SK-N-SH treated with all-trans-retinoic acid at 6 μM for 48 hours (cell line): Measurements from ENCODE around the gene PHYHD1.

Experiments used
- ATAC-seq: fragments of 200-7000 bp; cut with Tn5 transposase; 3 replicates; pipeline ENCODE4 v1.9.1; 2020; ENCODE audit warnings: mild to moderate bottlenecking, moderate library complexity
- ARNTL ChIP-seq: fragments of 450-650 bp; formaldehyde crosslinking; IDR thresholded peaks from 2 replicates; pipeline ENCODE4 v1.5.0; 2020; ENCODE audit warnings: low read depth, mild to moderate bottlenecking, moderate library complexity, borderline replicate concordance
- BACH2 ChIP-seq: fragments of 250-450 bp; sonication (Bioruptor Pico); IDR thresholded peaks from 2 replicates; pipeline ENCODE4 v1.9.0; 2021; ENCODE audit warnings: mild to moderate bottlenecking, borderline replicate concordance
- CREB5 ChIP-seq: fragments of 250-450 bp; sonication (Bioruptor Pico); IDR thresholded peaks from 2 replicates; pipeline ENCODE4 v1.5.1; 2020; ENCODE audit warnings: low read depth, mild to moderate bottlenecking, moderate library complexity
- CSRNP3 ChIP-seq: fragments of 250-450 bp; sonication (Bioruptor Pico); IDR thresholded peaks from 2 replicates; pipeline ENCODE4 v1.5.1; 2021; ENCODE audit warnings: mild to moderate bottlenecking, moderate library complexity
- ESRRG ChIP-seq: fragments of 250-450 bp; sonication (Bioruptor Pico); IDR thresholded peaks from 2 replicates; pipeline ENCODE4 v1.6.1; 2021; ENCODE audit warnings: mild to moderate bottlenecking
- ISL1 ChIP-seq: fragments of 250-450 bp; sonication (Bioruptor Pico); IDR thresholded peaks from 2 replicates; pipeline ENCODE4 v2.1.2; 2022; ENCODE audit warnings: mild to moderate bottlenecking, moderate library complexity
- OSR1 ChIP-seq: fragments of 250-450 bp; sonication (Bioruptor Pico); IDR thresholded peaks from 2 replicates; pipeline ENCODE4 v1.8.0; 2022; ENCODE audit warnings: moderate library complexity, mild to moderate bottlenecking, inconsistent platforms
- POU6F1 ChIP-seq: fragments of 250-450 bp; sonication (Bioruptor Pico); IDR thresholded peaks from 2 replicates; pipeline ENCODE4 v1.8.0; 2021; ENCODE audit warnings: low read depth, mild to moderate bottlenecking, moderate library complexity, borderline replicate concordance
- PPARA ChIP-seq: fragments of 250-450 bp; sonication (Bioruptor Pico); IDR thresholded peaks from 2 replicates; pipeline ENCODE4 v1.5.0; 2020; ENCODE audit warnings: mild to moderate bottlenecking, borderline replicate concordance
- RARB ChIP-seq: fragments of 250-450 bp; sonication (Bioruptor Pico); IDR thresholded peaks from 2 replicates; pipeline ENCODE4 v1.8.0; 2021; ENCODE audit warnings: mild to moderate bottlenecking, moderate library complexity
- SNAI2 ChIP-seq: fragments of 250-450 bp; sonication (Bioruptor Pico); IDR thresholded peaks from 2 replicates; pipeline ENCODE4 v1.5.0; 2020; ENCODE audit warnings: mild to moderate bottlenecking, moderate library complexity
- TOX ChIP-seq: fragments of 250-450 bp; sonication (Bioruptor Pico); IDR thresholded peaks from 2 replicates; pipeline ENCODE4 v1.8.0; 2021; ENCODE audit warnings: mild to moderate bottlenecking, moderate library complexity, borderline replicate concordance
- TSHZ2 ChIP-seq: fragments of 250-450 bp; sonication (Bioruptor Pico); IDR thresholded peaks from 2 replicates; pipeline ENCODE4 v1.5.0; 2020; ENCODE audit warnings: mild to moderate bottlenecking, moderate library complexity
- ZC3H10 ChIP-seq: fragments of 250-450 bp; sonication (Bioruptor Pico); IDR thresholded peaks from 2 replicates; pipeline ENCODE4 v1.5.1; 2021; ENCODE audit warnings: mild to moderate bottlenecking, moderate library complexity
- ZFP3 ChIP-seq: fragments of 250-450 bp; sonication (Bioruptor Pico); IDR thresholded peaks from 2 replicates; pipeline ENCODE4 v1.5.0; 2020; ENCODE audit warnings: mild to moderate bottlenecking, moderate library complexity
- ZFP30 ChIP-seq: fragments of 450-650 bp; formaldehyde crosslinking; IDR thresholded peaks from 2 replicates; pipeline ENCODE4 v1.5.0; 2022; ENCODE audit warnings: mild to moderate bottlenecking, moderate library complexity
- ZNF565 ChIP-seq: fragments of 450-650 bp; formaldehyde crosslinking; conservative IDR thresholded peaks from 2 replicates; pipeline ENCODE4 v1.5.0; 2020; ENCODE audit warnings: low read depth, mild to moderate bottlenecking, moderate library complexity
- ZNF70 ChIP-seq: fragments of 450-650 bp; formaldehyde crosslinking; IDR thresholded peaks from 2 replicates; pipeline ENCODE4 v1.5.0; 2020; ENCODE audit warnings: mild to moderate bottlenecking, moderate library complexity
- ZNF8 ChIP-seq: fragments of 450-650 bp; formaldehyde crosslinking; IDR thresholded peaks from 2 replicates; pipeline ENCODE4 v1.5.0; 2020; ENCODE audit warnings: mild to moderate bottlenecking, moderate library complexity

Gene PHYHD1

DNA sequence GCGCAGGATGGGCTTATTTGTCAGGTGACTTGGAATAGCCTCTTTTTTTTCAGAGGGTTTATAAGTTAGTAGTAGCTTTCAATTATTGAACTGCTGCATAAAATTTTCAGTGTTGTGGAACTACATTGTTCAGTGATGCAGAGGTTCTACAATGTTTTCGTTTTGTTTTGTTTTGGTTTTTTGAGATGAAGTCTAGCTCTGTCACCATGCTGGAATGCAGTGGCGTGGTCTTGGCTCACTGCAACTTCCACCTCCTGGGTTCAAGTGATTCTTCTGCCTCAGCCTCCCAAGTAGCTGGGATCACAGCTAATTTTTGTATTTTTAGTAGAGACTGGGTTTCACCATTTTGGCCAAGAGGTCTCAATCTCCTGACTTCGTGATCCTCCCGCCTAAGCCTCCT lies 48.7 kb downstream of the PHYHD1 start:
- TF ChIP-seq ZNF8 (CRISPR knock-in tag) (no peak), CREB5 (CRISPR knock-in tag) (no peak)
- TF ChIP-seq, all 23 proteins: peak for 0
- no peak for ATAC-seq

GRCh38 chr9:128972956-128973355 lies 52.2 kb downstream of the PHYHD1 start:
- peak; percentile 97 for ATAC-seq
- TF ChIP-seq ISL1 (CRISPR knock-in tag): no peak
- TF ChIP-seq RARB: no peak
- TF ChIP-seq BACH2 (CRISPR knock-in tag): no peak
- TF ChIP-seq CSRNP3 (CRISPR knock-in tag): no peak

DNA sequence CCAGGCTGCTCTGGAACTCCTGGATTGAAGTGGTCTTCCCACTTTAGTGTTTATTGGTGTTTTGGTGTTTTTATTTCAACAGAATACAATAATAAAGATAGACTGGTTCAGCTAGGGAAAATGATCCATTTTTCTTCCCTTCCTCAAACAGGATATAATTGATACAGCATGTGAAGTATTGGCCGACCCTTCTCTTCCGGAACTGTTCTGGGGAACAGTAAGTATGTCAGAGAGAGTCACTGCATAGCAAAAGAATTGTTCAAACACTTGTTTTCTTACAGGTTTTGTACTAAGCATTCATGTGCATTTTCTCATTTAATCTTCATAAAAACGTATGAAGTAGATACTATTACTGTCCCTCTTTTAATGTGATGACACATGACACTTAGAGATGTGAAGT lies 58.3 kb downstream of the PHYHD1 start:
- no peak for ATAC-seq
- no peak for TF ChIP-seq SNAI2 (CRISPR knock-in tag)
- TF ChIP-seq TOX (CRISPR knock-in tag): no peak
- TF ChIP-seq OSR1 (CRISPR knock-in tag): no peak
- no peak for TF ChIP-seq POU6F1 (CRISPR knock-in tag)
- no peak for TF ChIP-seq ESRRG (CRISPR knock-in tag)
- TF ChIP-seq ISL1 (CRISPR knock-in tag): no peak
- TF ChIP-seq ZC3H10 (CRISPR knock-in tag): no peak
- TF ChIP-seq ZFP30 (CRISPR knock-in tag): no peak

GRCh38 chr9:128983536-128983935 lies 62.8 kb downstream of the PHYHD1 start:
- no peak for TF ChIP-seq TSHZ2 (CRISPR knock-in tag)
- no peak for TF ChIP-seq BACH2 (CRISPR knock-in tag)
- no peak for TF ChIP-seq PPARA (CRISPR knock-in tag)
- TF ChIP-seq ARNTL (CRISPR knock-in tag): no peak
- no peak for TF ChIP-seq RARB
- no peak for TF ChIP-seq ZNF70 (CRISPR knock-in tag)
- no peak for TF ChIP-seq CREB5 (CRISPR knock-in tag)
- no peak for TF ChIP-seq ZNF8 (CRISPR knock-in tag)
- TF ChIP-seq ISL1 (CRISPR knock-in tag): no peak
- TF ChIP-seq ZFP3 (CRISPR knock-in tag): no peak
- TF ChIP-seq POU6F1 (CRISPR knock-in tag): no peak
- TF ChIP-seq CSRNP3 (CRISPR knock-in tag): no peak
- no peak for TF ChIP-seq ZC3H10 (CRISPR knock-in tag)
- TF ChIP-seq SNAI2 (CRISPR knock-in tag): no peak
- no peak for TF ChIP-seq OSR1 (CRISPR knock-in tag)
- TF ChIP-seq TOX (CRISPR knock-in tag): no peak
- no peak for TF ChIP-seq ZNF565 (CRISPR knock-in tag)
- no peak for TF ChIP-seq ZFP30 (CRISPR knock-in tag)
- no peak for ATAC-seq
